Sigmoid colon (tissue), 4 donors: ENCODE data around the gene XNDC1N.

ENCODE experiments used
- EP300 ChIP-seq, 4 donors: sonication (generic); formaldehyde crosslinking; IDR thresholded peaks; one replicate each; pipeline ENCODE4 v1.6.1; 2017; ENCODE audit warnings: antibody characterized with exemption in 4 of 4
- POLR2A ChIP-seq, 2 donors: fragments of 450-650 bp; IDR thresholded peaks; one replicate each; pipeline ENCODE4 v1.6.1; 2016; ENCODE audit warnings: antibody characterized with exemption in 2 of 2, mild to moderate bottlenecking in 2 of 2, moderate library complexity in 2 of 2
- POLR2AphosphoS5 ChIP-seq, 4 donors: sonication (generic); formaldehyde crosslinking; IDR thresholded peaks; one replicate each; pipeline ENCODE4 v1.6.1; 2017; ENCODE audit warnings: antibody characterized with exemption in 4 of 4
- TF ChIP-seq, protein P1 (sequence below), 4 experiments: fragments of 450-650 bp in 3 of 4; fragments of 200-600 bp in 1 of 4; IDR thresholded peaks; one replicate each; pipeline ENCODE4 v1.5.1; 2016 to 2019; ENCODE audit warnings: antibody characterized with exemption in 4 of 4, mild to moderate bottlenecking in 3 of 4, moderate library complexity in 2 of 4

- TF ChIP-seq POLR2AphosphoS5 (IDR thresholded peaks at IDR 0.05) (no peak), POLR2A (IDR thresholded peaks at IDR 0.05) (no peak), EP300 (IDR thresholded peaks at IDR 0.05) (no peak)
- TF ChIP-seq, protein P1, sequence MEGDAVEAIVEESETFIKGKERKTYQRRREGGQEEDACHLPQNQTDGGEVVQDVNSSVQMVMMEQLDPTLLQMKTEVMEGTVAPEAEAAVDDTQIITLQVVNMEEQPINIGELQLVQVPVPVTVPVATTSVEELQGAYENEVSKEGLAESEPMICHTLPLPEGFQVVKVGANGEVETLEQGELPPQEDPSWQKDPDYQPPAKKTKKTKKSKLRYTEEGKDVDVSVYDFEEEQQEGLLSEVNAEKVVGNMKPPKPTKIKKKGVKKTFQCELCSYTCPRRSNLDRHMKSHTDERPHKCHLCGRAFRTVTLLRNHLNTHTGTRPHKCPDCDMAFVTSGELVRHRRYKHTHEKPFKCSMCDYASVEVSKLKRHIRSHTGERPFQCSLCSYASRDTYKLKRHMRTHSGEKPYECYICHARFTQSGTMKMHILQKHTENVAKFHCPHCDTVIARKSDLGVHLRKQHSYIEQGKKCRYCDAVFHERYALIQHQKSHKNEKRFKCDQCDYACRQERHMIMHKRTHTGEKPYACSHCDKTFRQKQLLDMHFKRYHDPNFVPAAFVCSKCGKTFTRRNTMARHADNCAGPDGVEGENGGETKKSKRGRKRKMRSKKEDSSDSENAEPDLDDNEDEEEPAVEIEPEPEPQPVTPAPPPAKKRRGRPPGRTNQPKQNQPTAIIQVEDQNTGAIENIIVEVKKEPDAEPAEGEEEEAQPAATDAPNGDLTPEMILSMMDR (IDR thresholded peaks at IDR 0.05) = no peak
Measured at GRCh38 chr11:71963468-71963867, 35.1 kb upstream of the XNDC1N start.
